Spleen (tissue), 11 donors: ENCODE measurements around the gene PDF. TPM values are rescaled to one million over a fixed set of nuclear protein-coding genes. Genes with fewer than 3 reads are reported as not detected.

ENCODE experiments used
- DNase-seq: peaks from one replicate; pipeline ENCODE4 v3.0.0-alpha.2; 2020
- H3K27ac ChIP-seq, 8 donors: fragments of 200-600 bp; sonication (generic) in 7 of 8; 1 replicate in 4 of 8; 2 replicates in 4 of 8; pipeline versions ENCODE4 v1.5.0 to v1.8.0; 2016 to 2021; ENCODE audit warnings: inconsistent platforms in 4 of 8, mild to moderate bottlenecking in 4 of 8, moderate library complexity in 1 of 8
- H3K27me3 ChIP-seq, 7 donors: fragments of 200-600 bp; sonication (generic) in 6 of 7; replicated peaks in 1 of 7; 1 replicate in 4 of 7; 2 replicates in 3 of 7; pipeline versions ENCODE4 v1.5.0 to v1.8.0; 2016 to 2021; ENCODE audit warnings: inconsistent platforms in 3 of 7, mild to moderate bottlenecking in 1 of 7
- H3K36me3 ChIP-seq, 6 donors: fragments of 200-600 bp; sonication (generic) in 5 of 6; 1 replicate in 4 of 6; 2 replicates in 2 of 6; pipeline versions ENCODE4 v1.5.0 to v1.8.0; 2016 to 2021; ENCODE audit warnings: inconsistent platforms in 2 of 6
- H3K4me1 ChIP-seq, 6 donors: fragments of 200-600 bp; sonication (generic) in 5 of 6; 1 replicate in 3 of 6; 2 replicates in 3 of 6; pipeline versions ENCODE4 v1.5.0 to v1.8.0; 2016 to 2021; ENCODE audit warnings: inconsistent platforms in 3 of 6
- H3K4me3 ChIP-seq, 8 donors: fragments of 200-600 bp; sonication (generic) in 7 of 8; 1 replicate in 4 of 8; 2 replicates in 4 of 8; pipeline versions ENCODE4 v1.5.0 to v1.8.0; 2016 to 2021; ENCODE audit warnings: inconsistent platforms in 4 of 8, mild to moderate bottlenecking in 4 of 8, moderate library complexity in 2 of 8
- H3K9me3 ChIP-seq, 8 donors: fragments of 200-600 bp; sonication (generic) in 7 of 8; 1 replicate in 4 of 8; 2 replicates in 4 of 8; pipeline versions ENCODE4 v1.5.0 to v1.8.0; 2016 to 2021; ENCODE audit warnings: inconsistent platforms in 4 of 8
- POLR2A ChIP-seq, 3 donors: fragments of 450-650 bp; IDR thresholded peaks; one replicate each; pipeline ENCODE4 v1.5.1; 2017; ENCODE audit warnings: antibody characterized with exemption in 3 of 3, mild to moderate bottlenecking in 1 of 3
- POLR2AphosphoS5 ChIP-seq, 3 donors: sonication (generic); formaldehyde crosslinking; IDR thresholded peaks; one replicate each; pipeline ENCODE4 v1.5.1; 2017; ENCODE audit warnings: antibody characterized with exemption in 3 of 3
- WGBS, 5 donors: extraction: QIAGEN DNeasy Blood & Tissue Kit in 3 of 5; methylation state at CpG; one replicate each; pipeline versions ENCODE4 v1.1.5 to v1.1.7; 2013 to 2018; 5-methylcytosine and 5-hydroxymethylcytosine counted together
- intact Hi-C: fragments of 100-400 bp; cut with DNase I; formaldehyde crosslinking; loops from one replicate; pipeline ENCODE4 v1.15.0; 2023; ENCODE audit warnings: low total_unique reads
- polyA plus RNA-seq, 3 donors: library from polyadenylated mRNA; stranded (reverse); fragments of 200-250 nt; gene quantifications; one replicate each; pipeline ENCODE4 v1.2.1, GENCODE V29; 2013
- total RNA-seq, 7 donors: library from RNA; depleted of rRNA in 3 of 7; stranded (reverse); fragments of >200 nt in 3 of 7; fragmentation: NEBNext Ultra II Directional in 4 of 7; extraction: Animal tissue kit (Norgen Biotek cat#: 25700) in 4 of 7; gene quantifications; one replicate each; pipeline versions ENCODE4 v1.1.0 to v1.2.1, GENCODE V29; 2016 to 2021
- TF ChIP-seq, protein P1 (sequence below), 11 experiments: fragments of 200-600 bp in 7 of 11; fragments of 450-650 bp in 4 of 11; sonication (generic) in 4 of 11; IDR thresholded peaks in 8 of 11; conservative IDR thresholded peaks in 3 of 11; 1 replicate in 7 of 11; 2 replicates in 4 of 11; pipeline versions ENCODE4 v1.4.0 to v1.8.0; 2016 to 2021; ENCODE audit warnings: antibody characterized with exemption in 11 of 11, inconsistent platforms in 4 of 11, mild to moderate bottlenecking in 1 of 11
- donor health status: healthy with polysubstance abuse.
- donor health status: DM: no; HTN: no; CAD: no; lungs with moderate emphysema.
- donor health status: DM: no; HTN: no; CAD: no.
- donor health status: Bipolar disorder and iron deficiency.
- donor health status: healthy.
- donor health status: DM: no; HTN: no; CAD: no.
- donor health status: DM: yes; HTN: yes; CAD: no.

The PDF gene
- total and polyA plus RNA-seq, 10 donors = 2.4 to 18.5 (median 7.6) TPM

DNA sequence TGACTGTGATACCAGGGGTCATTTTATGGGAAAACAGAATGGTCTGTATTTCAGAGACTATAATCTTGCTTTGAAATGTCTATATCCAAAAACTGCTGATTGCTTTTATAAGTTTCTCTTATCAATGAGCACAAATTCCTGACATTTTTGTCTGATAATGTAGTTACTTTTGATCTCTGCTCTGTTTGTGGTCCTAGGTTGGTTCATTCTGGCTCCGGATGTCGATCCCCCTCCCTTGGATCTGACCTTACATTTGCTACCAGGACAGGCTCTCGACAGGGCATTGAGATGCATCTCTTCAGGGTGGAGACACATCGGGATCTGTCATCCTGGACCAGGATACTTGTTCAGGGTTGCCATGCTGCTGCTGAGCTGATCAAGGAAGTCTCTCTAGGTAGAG, 46.5 kb downstream of the PDF start:
- H3K27ac ChIP-seq = no peak overlapping the region
- intact Hi-C loops = no loop called here
- WGBS, 5 donors = 91 to 99% (median 93%) methylated on average over 4 of the region's 4 CpGs
- peaks cover 0 to 45% (median 13%) of the 10 kb centered on the region in 6 donors for H3K36me3 ChIP-seq
- peaks cover 0 to 16% (median 11%) of the 10 kb centered on the region in 6 donors for H3K4me1 ChIP-seq
- H3K4me3 ChIP-seq = no peak overlapping the region
- DNase-seq = no peak
- no peaks in the 10 kb centered on the region for H3K27me3 ChIP-seq
- no peak for TF ChIP-seq POLR2A (IDR thresholded peaks at IDR 0.05)
- TF ChIP-seq POLR2AphosphoS5 (IDR thresholded peaks at IDR 0.05) = no peak
- TF ChIP-seq, protein P1, sequence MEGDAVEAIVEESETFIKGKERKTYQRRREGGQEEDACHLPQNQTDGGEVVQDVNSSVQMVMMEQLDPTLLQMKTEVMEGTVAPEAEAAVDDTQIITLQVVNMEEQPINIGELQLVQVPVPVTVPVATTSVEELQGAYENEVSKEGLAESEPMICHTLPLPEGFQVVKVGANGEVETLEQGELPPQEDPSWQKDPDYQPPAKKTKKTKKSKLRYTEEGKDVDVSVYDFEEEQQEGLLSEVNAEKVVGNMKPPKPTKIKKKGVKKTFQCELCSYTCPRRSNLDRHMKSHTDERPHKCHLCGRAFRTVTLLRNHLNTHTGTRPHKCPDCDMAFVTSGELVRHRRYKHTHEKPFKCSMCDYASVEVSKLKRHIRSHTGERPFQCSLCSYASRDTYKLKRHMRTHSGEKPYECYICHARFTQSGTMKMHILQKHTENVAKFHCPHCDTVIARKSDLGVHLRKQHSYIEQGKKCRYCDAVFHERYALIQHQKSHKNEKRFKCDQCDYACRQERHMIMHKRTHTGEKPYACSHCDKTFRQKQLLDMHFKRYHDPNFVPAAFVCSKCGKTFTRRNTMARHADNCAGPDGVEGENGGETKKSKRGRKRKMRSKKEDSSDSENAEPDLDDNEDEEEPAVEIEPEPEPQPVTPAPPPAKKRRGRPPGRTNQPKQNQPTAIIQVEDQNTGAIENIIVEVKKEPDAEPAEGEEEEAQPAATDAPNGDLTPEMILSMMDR (IDR thresholded peaks at IDR 0.05 in 8 of 11, conservative IDR thresholded peaks at IDR 0.05 in 3 of 11) = no peak
- H3K9me3 ChIP-seq = no peaks in the 10 kb centered on the region

DNA sequence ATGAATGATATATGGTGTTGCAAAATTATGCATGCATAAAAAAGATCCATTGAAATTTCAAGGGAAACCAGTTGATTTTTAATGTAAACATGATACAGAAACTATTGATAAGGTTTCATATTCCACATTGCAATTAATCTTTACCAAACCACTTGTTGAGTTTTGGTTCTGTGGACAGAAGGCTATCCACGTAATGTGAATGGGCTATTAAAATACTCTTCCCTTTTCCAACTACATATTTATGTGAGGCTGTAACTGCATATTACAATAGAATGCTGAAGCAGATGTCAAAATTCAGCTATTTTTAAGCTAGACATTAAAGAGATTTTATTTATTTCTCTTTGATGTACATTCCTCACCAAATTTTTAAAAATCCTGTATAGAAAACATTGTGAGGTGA, 53.0 kb downstream of the PDF start:
- H3K27ac ChIP-seq = no peak overlapping the region
- H3K27me3 ChIP-seq = no peaks in the 10 kb centered on the region
- WGBS, 5 donors = 33 to 96% (median 88%) methylated on average over 1 of the region's 1 CpG
- no peak overlapping the region for H3K4me3 ChIP-seq
- intact Hi-C loops = no loop called here
- DNase-seq = no peak
- H3K9me3 ChIP-seq = no peaks in the 10 kb centered on the region
- peaks cover 0 to 9% (median 0%) of the 10 kb centered on the region in 6 donors for H3K4me1 ChIP-seq
- peaks cover 0 to 19% (median 2%) of the 10 kb centered on the region in 6 donors for H3K36me3 ChIP-seq
- no peak for TF ChIP-seq POLR2A (IDR thresholded peaks at IDR 0.05)
- TF ChIP-seq, protein P1 (IDR thresholded peaks at IDR 0.05 in 8 of 11, conservative IDR thresholded peaks at IDR 0.05 in 3 of 11) = no peak
- no peak for TF ChIP-seq POLR2AphosphoS5 (IDR thresholded peaks at IDR 0.05)

Other genes with a start within 250 kb of the PDF start
- 1 to 10 TPM in 1 of 7 donors, under 1 TPM in 6; 0.51 to 2.0 (median 0.77) TPM for gene HAS3, start 224.9 kb downstream of the PDF start, total RNA-seq
- under 1 TPM; 0.54 to 0.96 (median 0.68) TPM for gene HAS3, start 224.9 kb downstream of the PDF start, polyA plus RNA-seq
- 100 to 1,000 TPM in 2 of 7 donors, 10 to 100 TPM in 5; 82.9 to 125 (median 89.2) TPM for gene CHTF8, start 198.0 kb downstream of the PDF start, total RNA-seq
- gene CHTF8, start 198.0 kb downstream of the PDF start, polyA plus RNA-seq = 10 to 100 TPM; 46.9 to 75.3 (median 58.9) TPM
- gene UTP4, start 197.9 kb downstream of the PDF start, total RNA-seq = 10 to 100 TPM; 13.7 to 37.9 (median 25.0) TPM
- gene UTP4, start 197.9 kb downstream of the PDF start, polyA plus RNA-seq = 10 to 100 TPM; 12.6 to 16.3 (median 15.4) TPM
- 10 to 100 TPM; 25.7 to 48.5 (median 31.5) TPM for gene SNTB2, start 143.4 kb downstream of the PDF start, total RNA-seq
- 1 to 10 TPM; 1.9 to 4.4 (median 3.0) TPM for gene SNTB2, start 143.4 kb downstream of the PDF start, polyA plus RNA-seq
- gene VPS4A, start 19.2 kb downstream of the PDF start, total RNA-seq = 10 to 100 TPM; 28.5 to 38.0 (median 33.6) TPM
- 10 to 100 TPM; 21.5 to 30.2 (median 29.1) TPM for gene VPS4A, start 19.2 kb downstream of the PDF start, polyA plus RNA-seq
- 10 to 100 TPM; 29.9 to 54.3 (median 38.4) TPM for gene COG8, start 9.0 kb upstream of the PDF start, total RNA-seq
- 10 to 100 TPM; 13.8 to 21.5 (median 14.5) TPM for gene COG8, start 9.0 kb upstream of the PDF start, polyA plus RNA-seq
- 10 to 100 TPM; 10.2 to 25.0 (median 20.0) TPM for gene NIP7, start 9.2 kb upstream of the PDF start, total RNA-seq
- gene NIP7, start 9.2 kb upstream of the PDF start, polyA plus RNA-seq = 10 to 100 TPM; 14.0 to 20.6 (median 16.9) TPM
- gene TMED6, start 21.2 kb upstream of the PDF start, total RNA-seq = 1 to 10 TPM in 4 of 7 donors, under 1 TPM in 1, not detected in 2; 0.85 to 5.2 (median 1.7) TPM
- gene TMED6, start 21.2 kb upstream of the PDF start, polyA plus RNA-seq = 1 to 10 TPM in 1 of 3 donors, under 1 TPM in 2; 0.59 to 1.2 (median 0.99) TPM
- 10 to 100 TPM; 24.2 to 42.3 (median 32.5) TPM for gene TERF2, start 55.4 kb upstream of the PDF start, total RNA-seq
- 10 to 100 TPM; 10.4 to 15.0 (median 13.1) TPM for gene TERF2, start 55.4 kb upstream of the PDF start, polyA plus RNA-seq
- gene CYB5B, start 94.0 kb upstream of the PDF start, total RNA-seq = 10 to 100 TPM; 45.2 to 80.5 (median 71.3) TPM
- 10 to 100 TPM; 36.8 to 61.8 (median 53.3) TPM for gene CYB5B, start 94.0 kb upstream of the PDF start, polyA plus RNA-seq
- 10 to 100 TPM; 50.5 to 96.8 (median 60.9) TPM for gene NFAT5, start 235.4 kb upstream of the PDF start, total RNA-seq
- gene NFAT5, start 235.4 kb upstream of the PDF start, polyA plus RNA-seq = 1 to 10 TPM in 2 of 3 donors, under 1 TPM in 1; 0.79 to 4.8 (median 1.0) TPM